ENCODE data around the gene NRG4. TPM values are rescaled to one million over a fixed set of nuclear protein-coding genes. Genes with fewer than 3 reads are reported as not detected.
A peak's percentile ranks its signal among the peaks of the same experiment; 100 is the strongest.

Gene NRG4
- total and polyA plus RNA-seq, 9 of the 15 experiments (the other 6 are each of a cell fraction or from before 2014, with no cell fraction given), result 0.33 to 2.5 (median 0.76) TPM

DNA sequence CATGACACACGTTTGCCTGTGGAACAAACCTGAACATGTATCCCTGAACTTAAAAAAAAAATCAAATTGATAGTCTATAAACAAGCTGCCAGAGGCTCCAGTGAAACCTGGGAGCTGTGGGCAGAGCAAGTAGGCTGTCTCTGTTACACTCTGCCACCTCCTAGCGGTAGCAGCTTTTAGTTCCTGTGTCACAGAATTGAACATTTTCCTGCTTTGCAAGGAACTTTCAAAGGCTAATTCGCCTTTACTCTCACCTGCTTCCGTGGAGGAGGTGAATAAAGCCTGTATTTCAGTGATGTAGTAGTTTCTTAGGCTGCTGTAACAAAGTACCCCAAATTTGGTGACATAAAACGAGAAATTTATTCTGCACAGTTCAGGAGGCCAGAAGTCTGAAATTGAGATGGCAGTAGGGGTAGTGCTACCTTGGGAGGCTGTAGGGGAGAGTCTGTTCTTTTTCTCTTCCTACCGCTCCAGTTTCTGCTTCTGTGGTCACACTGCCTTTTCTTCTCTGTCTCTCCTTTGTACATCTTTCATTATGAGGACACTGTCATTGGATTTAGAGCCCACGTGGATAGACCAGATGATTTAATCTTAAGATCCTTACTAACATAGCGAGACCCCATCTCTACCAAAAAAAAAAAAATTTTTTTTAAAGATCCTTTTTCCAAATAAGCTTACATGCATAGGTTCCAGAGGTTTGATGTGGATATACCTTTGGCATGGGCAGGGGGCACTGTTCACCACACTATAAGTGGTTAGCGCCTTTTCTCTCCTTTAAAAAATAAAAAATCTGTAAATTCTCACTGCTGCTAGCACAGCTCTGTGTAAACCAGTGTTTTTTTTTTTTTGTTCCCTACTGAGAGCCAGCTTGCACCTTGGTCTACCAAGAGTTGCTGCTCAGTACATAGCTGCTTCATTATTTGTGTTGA, 83.3 kb downstream of the NRG4 start (continued):
- TF ChIP-seq ZNF318 (IDR thresholded peaks at IDR 0.05; ENCODE audit: borderline replicate concordance in 1 of 2, low read depth in 1 of 2), result no peak
- TF ChIP-seq ETV1 (tag; conservative IDR thresholded peaks at IDR 0.05; ENCODE audit: low read depth), result peak; percentile 54; the same call in 1 of the 2 replicates
- TF ChIP-seq SMARCE1 (IDR thresholded peaks at IDR 0.05), result peak; percentile 47; the same call in 1 of the 2 replicates
- TF ChIP-seq SMARCC2 (IDR thresholded peaks at IDR 0.05; ENCODE audit: low read depth), result 0 out of 2 replicates have a peak, but pooled peaks have one; percentile 27
- no peak for TF ChIP-seq LEF1 (IDR thresholded peaks at IDR 0.05)
- no peak for TF ChIP-seq ARID2 (IDR thresholded peaks at IDR 0.05)
- TF ChIP-seq SIX5 (IDR thresholded peaks at IDR 0.05; ENCODE audit: borderline replicate concordance in 1 of 2, insufficient read depth in 1 of 2, low read depth in 1 of 2, low read length in 2 of 2), result no peak
- no peak for TF ChIP-seq KAT2B (IDR thresholded peaks at IDR 0.05; ENCODE audit: low read depth, low read length)
- no peak for TF ChIP-seq ZNF512 (tag; IDR thresholded peaks at IDR 0.05)
